PC-3 (cell line): ENCODE measurements around the gene UBE2R2. TPM values are rescaled to one million over a fixed set of nuclear protein-coding genes. Genes with fewer than 3 reads are reported as not detected.

Experiments used
- ATAC-seq: fragments of 200-7000 bp; cut with Tn5 transposase; 2 replicates; pipeline ENCODE4 v1.9.1; 2020; ENCODE audit warnings: mild to moderate bottlenecking, moderate library complexity
- BruUV-seq: library from RNA; stranded (reverse); fragments of 400-500 nt; replicated peaks from 2 replicates; lab custom pipeline; 2021; lab: Mats Ljungman, UMichigan
- CTCF ChIA-PET: fragments of 300-600 bp; sonication (Branson Sonifier 250); formaldehyde crosslinking; loops from one replicate; lab custom pipeline; 2022; ENCODE audit warnings: antibody characterized with exemption; lab: Charles Lee
- POLR2A ChIA-PET: fragments of 300-600 bp; sonication (Branson Sonifier 250); formaldehyde crosslinking; loops from one replicate; lab custom pipeline; 2022; ENCODE audit warnings: antibody characterized with exemption; ENCODE audit not compliant: unreplicated experiment; lab: Charles Lee
- DNase-seq: peaks from one replicate; pipeline ENCODE4 v3.0.0-alpha.2; 2015
- H2AFZ ChIP-seq: fragments of 300-600 bp; sonication (generic); 2 replicates; pipeline ENCODE4 v1.6.0; 2016; ENCODE audit warnings: antibody characterized with exemption, low read length
- H3F3A ChIP-seq: fragments of 300-600 bp; sonication (generic); one replicate; pipeline ENCODE4 v1.6.0; 2017; ENCODE audit warnings: antibody characterized with exemption, low read length, control low read depth, mild to moderate bottlenecking; ENCODE audit not compliant: unreplicated experiment
- H3K27ac ChIP-seq: fragments of 300-600 bp; sonication (generic); 2 replicates; pipeline ENCODE4 v1.5.1; 2016; ENCODE audit warnings: mild to moderate bottlenecking, low read length
- H3K27me3 ChIP-seq: fragments of 300-600 bp; sonication (generic); 2 replicates; pipeline ENCODE4 v1.6.1; 2016; ENCODE audit warnings: low read length, mixed read lengths
- H3K36me3 ChIP-seq: fragments of 300-600 bp; sonication (generic); 2 replicates; pipeline ENCODE4 v1.6.1; 2016; ENCODE audit warnings: low read depth, mixed run types, low read length, mixed read lengths
- H3K4me1 ChIP-seq: fragments of 300-600 bp; sonication (generic); 2 replicates; pipeline ENCODE4 v1.5.1; 2016; ENCODE audit warnings: low read length; ENCODE audit not compliant: insufficient read depth
- H3K4me2 ChIP-seq: fragments of 300-600 bp; sonication (generic); 2 replicates; pipeline ENCODE4 v1.6.0; 2016; ENCODE audit warnings: low read length
- H3K4me3 ChIP-seq: fragments of 300-600 bp; sonication (generic); 2 replicates; pipeline ENCODE4 v1.5.1; 2016; ENCODE audit warnings: mild to moderate bottlenecking, low read length, mixed read lengths
- H3K79me2 ChIP-seq: fragments of 300-600 bp; sonication (generic); 2 replicates; pipeline ENCODE4 v1.6.1; 2017; ENCODE audit warnings: low read length, mixed read lengths
- H3K9ac ChIP-seq: fragments of 300-600 bp; sonication (generic); 2 replicates; pipeline ENCODE4 v1.6.0; 2016; ENCODE audit warnings: mild to moderate bottlenecking, low read length
- H3K9me2 ChIP-seq: fragments of 300-600 bp; sonication (generic); replicated peaks from 2 replicates; pipeline ENCODE4 v1.6.1; 2016; ENCODE audit warnings: mixed run types, low read length, mixed read lengths
- H3K9me3 ChIP-seq: fragments of 300-600 bp; sonication (generic); 2 replicates; pipeline ENCODE4 v1.6.1; 2016; ENCODE audit warnings: low read length, mixed read lengths
- H4K20me1 ChIP-seq: fragments of 300-600 bp; sonication (generic); 2 replicates; pipeline ENCODE4 v1.6.1; 2016; ENCODE audit warnings: low read length, mixed read lengths
- CTCF ChIP-seq: fragments of 300-600 bp; sonication (generic); conservative IDR thresholded peaks from 2 replicates; pipeline ENCODE4 v1.5.1; 2017; ENCODE audit warnings: antibody characterized with exemption, low read depth, mild to moderate bottlenecking, low read length
- EZH2 ChIP-seq: fragments of 300-600 bp; sonication (generic); IDR thresholded peaks from one replicate; pipeline ENCODE4 v1.6.1; 2017; ENCODE audit warnings: antibody characterized with exemption, mild to moderate bottlenecking, low read length; ENCODE audit not compliant: unreplicated experiment
- EZH2phosphoT487 ChIP-seq: fragments of 300-600 bp; sonication (generic); IDR thresholded peaks from 2 replicates; pipeline ENCODE4 v1.6.1; 2018; ENCODE audit warnings: mild to moderate bottlenecking, antibody characterized with exemption, low read length, borderline replicate concordance
- intact Hi-C: fragments of 100-400 bp; cut with micrococcal nuclease; formaldehyde crosslinking; loops from 2 replicates; pipeline ENCODE4 v1.9.0; 2023
- total RNA-seq: library from RNA; depleted of rRNA; stranded (reverse); fragments of >200 nt; gene quantifications from 2 replicates; pipeline ENCODE4 v1.2.3, GENCODE V29; 2014

UBE2R2 gene
- total RNA-seq, 1 experiment from 2014 or later: 18.4 TPM

- no peak overlapping the region for H3K4me3 ChIP-seq
- no peaks in the 10 kb centered on the region for H3K27me3 ChIP-seq
- no peaks in the 10 kb centered on the region for H4K20me1 ChIP-seq
- no peak overlapping the region for H2AFZ ChIP-seq
- H3F3A ChIP-seq: peaks cover 5% of the 10 kb centered on the region
- no TSS peak for BruUV-seq
- H3K9ac ChIP-seq: 0 out of 2 replicates have a peak overlapping the region, but pooled peaks have one; percentile 15
- ATAC-seq (no peak), DNase-seq (no peak)
- H3K4me2 ChIP-seq: peak overlapping the region; percentile 22; the same call in 1 of the 2 replicates
- ChIA-PET POLR2A (no interaction called here), CTCF (no interaction called here)
- no peaks in the 10 kb centered on the region for H3K9me2 ChIP-seq
- no peak for TF ChIP-seq EZH2
- no peak for TF ChIP-seq EZH2phosphoT487
- TF ChIP-seq CTCF: no peak
- peaks cover 74% of the 10 kb centered on the region for H3K79me2 ChIP-seq
- intact Hi-C loops: no loop called here
- peaks cover 58% of the 10 kb centered on the region for H3K4me1 ChIP-seq
- no peaks in the 10 kb centered on the region for H3K9me3 ChIP-seq
- H3K27ac ChIP-seq: peak overlapping the region; percentile 47
- H3K36me3 ChIP-seq: peaks cover 15% of the 10 kb centered on the region
Observed at GRCh38 chr9:33776578-33776977, 40.4 kb upstream of the UBE2R2 start.

DNA sequence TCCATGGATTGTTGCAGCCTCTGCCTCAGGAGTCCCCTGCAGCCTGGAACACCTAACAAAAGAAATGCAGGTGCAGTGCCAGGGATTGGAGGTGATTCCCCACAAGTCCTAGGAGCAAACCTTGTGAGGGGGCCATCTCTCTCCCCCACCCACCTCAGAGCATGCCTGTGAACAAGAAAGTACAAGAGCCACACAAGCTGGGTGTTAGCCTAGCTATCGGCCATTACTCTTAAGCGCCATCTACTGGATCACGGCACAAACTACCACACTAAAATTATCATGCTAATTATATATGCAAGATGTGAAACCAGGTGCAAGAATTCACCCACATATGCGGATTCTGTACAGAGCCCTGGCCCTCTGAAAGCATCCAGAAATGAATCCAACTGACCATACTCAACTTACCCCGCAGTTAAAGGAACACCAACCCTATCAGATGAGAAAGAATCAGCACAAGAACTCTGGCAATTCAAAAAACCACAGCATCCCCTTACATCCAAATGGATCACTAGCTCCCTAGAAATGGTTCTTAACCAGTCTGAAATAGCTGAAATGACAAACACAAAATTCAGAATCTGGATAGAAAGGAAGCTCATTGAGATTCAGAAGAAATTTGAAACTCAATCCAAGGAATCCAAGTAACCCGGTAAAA is 38.1 kb upstream of the UBE2R2 start:
- Histone ChIP-seq H2AFZ (no peak overlapping the region), H3K27ac (peak overlapping the region; percentile 87), H3K9me3 (no peaks in the 10 kb centered on the region), H3K4me2 (peak overlapping the region; percentile 70), H3K4me3 (peak overlapping the region; percentile 49), H3K9ac (peak overlapping the region; percentile 46), H3K79me2 (peaks cover 72% of the 10 kb centered on the region), H4K20me1 (no peaks in the 10 kb centered on the region), H3F3A (peaks cover 5% of the 10 kb centered on the region), H3K9me2 (no peaks in the 10 kb centered on the region), H3K27me3 (no peaks in the 10 kb centered on the region), H3K4me1 (peaks cover 63% of the 10 kb centered on the region), H3K36me3 (peaks cover 15% of the 10 kb centered on the region)
- intact Hi-C loops: loop anchor here (1.0 to 2.0 kb wide), 2 partner anchors 16 to 41 kb away; no protein-coding TSS in a partner anchor
- TF ChIP-seq CTCF: peak; percentile 75
- no peak for TF ChIP-seq EZH2phosphoT487
- BruUV-seq: no TSS peak
- DNase-seq (peak; percentile 84), ATAC-seq (peak; percentile 43)
- CTCF ChIA-PET: interaction anchor here (0.6 to 1.9 kb wide), 6 partner anchors 17 to 71 kb away, joined by 3 to 34 read pairs (median 3); no protein-coding TSS in a partner anchor
- POLR2A ChIA-PET: interaction anchor here (0.6 kb wide), 3 partner anchors 15 to 380 kb away, joined by 3 to 8 read pairs (median 4); no protein-coding TSS in a partner anchor

DNA sequence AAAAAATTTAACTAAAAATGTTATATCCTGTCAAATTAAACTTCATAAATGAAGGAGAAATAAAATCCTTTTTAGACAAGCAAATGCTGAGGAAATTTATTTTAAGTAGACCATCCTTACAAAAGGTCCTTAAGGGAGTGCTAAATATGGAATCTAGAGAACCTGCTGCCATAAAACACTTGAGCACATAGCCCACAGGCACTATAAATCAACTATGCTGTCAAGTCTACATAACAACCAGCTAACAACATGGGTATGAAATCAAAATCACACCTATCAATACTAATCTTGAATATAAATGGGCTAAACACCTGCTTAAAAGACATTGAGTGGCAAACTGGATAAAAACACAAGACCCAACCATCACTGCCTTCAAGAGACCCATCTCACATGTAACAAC is 36.7 kb upstream of the UBE2R2 start:
- Histone ChIP-seq H3K79me2 (peaks cover 72% of the 10 kb centered on the region), H3K9me3 (no peaks in the 10 kb centered on the region), H3K27ac (peak overlapping the region; percentile 87), H3K9me2 (no peaks in the 10 kb centered on the region), H2AFZ (no peak overlapping the region), H3K27me3 (no peaks in the 10 kb centered on the region), H3K4me2 (peak overlapping the region; percentile 76), H3K4me3 (no peak overlapping the region), H3K36me3 (peaks cover 15% of the 10 kb centered on the region), H3K4me1 (peaks cover 50% of the 10 kb centered on the region), H3F3A (peaks cover 5% of the 10 kb centered on the region), H4K20me1 (no peaks in the 10 kb centered on the region), H3K9ac (peak overlapping the region; percentile 27; the same call in 1 of the 2 replicates)
- no peak for ATAC-seq
- DNase-seq: no peak
- ChIA-PET POLR2A (interaction anchor here (0.6 kb wide), 1 partner anchor 18 kb away, joined by 4 read pairs; no protein-coding TSS in a partner anchor), CTCF (interaction anchor here (1.9 kb wide), 1 partner anchor 42 kb away, joined by 34 read pairs; no protein-coding TSS in a partner anchor)
- TF ChIP-seq EZH2 (no peak), CTCF (no peak), EZH2phosphoT487 (no peak)
- intact Hi-C loops: no loop called here
- BruUV-seq: TSS peak; percentile 67
